ENCODE results near the gene MED8.

DNA sequence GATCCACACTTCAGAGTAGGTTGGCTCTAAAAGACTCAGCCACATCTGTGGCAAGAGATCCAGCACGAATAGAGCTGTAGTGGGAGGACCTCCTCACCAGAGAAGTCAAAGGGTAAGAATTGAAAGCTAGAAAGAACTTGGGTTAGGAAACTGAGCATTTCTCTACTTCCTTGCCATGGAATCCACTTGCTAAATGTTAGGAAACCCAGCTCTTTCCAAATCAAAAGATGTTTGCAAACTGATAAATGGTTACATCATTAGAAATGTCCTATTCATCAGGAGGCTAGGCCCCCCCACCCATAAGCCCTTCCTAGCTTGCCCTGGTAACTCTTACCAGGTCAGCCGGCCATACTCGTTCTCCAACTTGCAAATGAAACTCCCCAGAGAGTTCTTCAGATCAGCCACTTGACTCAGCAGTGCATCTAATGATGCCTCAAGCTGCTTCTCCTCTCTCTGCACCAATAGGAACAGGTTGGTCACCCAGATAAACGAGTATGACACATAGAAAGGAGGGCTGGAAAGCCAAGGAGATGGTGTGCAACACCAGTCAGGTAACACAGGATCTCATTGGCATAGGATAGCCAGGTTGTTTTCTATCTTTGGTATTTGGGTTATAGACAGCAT lies 1.5 kb downstream of the MED8 start:
- TF ChIP-seq, protein P1, sequence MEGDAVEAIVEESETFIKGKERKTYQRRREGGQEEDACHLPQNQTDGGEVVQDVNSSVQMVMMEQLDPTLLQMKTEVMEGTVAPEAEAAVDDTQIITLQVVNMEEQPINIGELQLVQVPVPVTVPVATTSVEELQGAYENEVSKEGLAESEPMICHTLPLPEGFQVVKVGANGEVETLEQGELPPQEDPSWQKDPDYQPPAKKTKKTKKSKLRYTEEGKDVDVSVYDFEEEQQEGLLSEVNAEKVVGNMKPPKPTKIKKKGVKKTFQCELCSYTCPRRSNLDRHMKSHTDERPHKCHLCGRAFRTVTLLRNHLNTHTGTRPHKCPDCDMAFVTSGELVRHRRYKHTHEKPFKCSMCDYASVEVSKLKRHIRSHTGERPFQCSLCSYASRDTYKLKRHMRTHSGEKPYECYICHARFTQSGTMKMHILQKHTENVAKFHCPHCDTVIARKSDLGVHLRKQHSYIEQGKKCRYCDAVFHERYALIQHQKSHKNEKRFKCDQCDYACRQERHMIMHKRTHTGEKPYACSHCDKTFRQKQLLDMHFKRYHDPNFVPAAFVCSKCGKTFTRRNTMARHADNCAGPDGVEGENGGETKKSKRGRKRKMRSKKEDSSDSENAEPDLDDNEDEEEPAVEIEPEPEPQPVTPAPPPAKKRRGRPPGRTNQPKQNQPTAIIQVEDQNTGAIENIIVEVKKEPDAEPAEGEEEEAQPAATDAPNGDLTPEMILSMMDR (IDR thresholded peaks at IDR 0.05 in 2 of 3, conservative IDR thresholded peaks at IDR 0.05 in 1 of 3; ENCODE audit: control insufficient read depth in 2 of 3, extremely low read depth in 1 of 3, insufficient read depth in 1 of 3, low read depth in 3 of 3, low read length in 3 of 3) = no peak
- no peak for TF ChIP-seq RFX5 (IDR thresholded peaks at IDR 0.05; ENCODE audit: low read depth, low read length)
- no peak for TF ChIP-seq IKZF1 (conservative IDR thresholded peaks at IDR 0.05)
- no peak for TF ChIP-seq POLR2A (IDR thresholded peaks at IDR 0.05; ENCODE audit: low read depth, low read length)
- no peak for TF ChIP-seq CBX3 (IDR thresholded peaks at IDR 0.05; ENCODE audit: borderline replicate concordance, low read depth)
- TF ChIP-seq MAX (IDR thresholded peaks at IDR 0.05; ENCODE audit: low read depth, low read length) = no peak
